Uterus (tissue), 2 donors: Measurements from ENCODE around the gene STIM1.

Experiments used
- POLR2A ChIP-seq, 2 donors: fragments of 450-650 bp; IDR thresholded peaks; one replicate each; pipeline ENCODE4 v1.6.1; 2016; ENCODE audit warnings: antibody characterized with exemption in 2 of 2, mild to moderate bottlenecking in 1 of 2, moderate library complexity in 1 of 2
- TF ChIP-seq, protein P1 (sequence below), 4 experiments: fragments of 200-600 bp in 2 of 4; fragments of 450-650 bp in 2 of 4; sonication (generic) in 2 of 4; IDR thresholded peaks; one replicate each; pipeline ENCODE4 v1.5.1; 2016 to 2019; ENCODE audit warnings: antibody characterized with exemption in 4 of 4, mild to moderate bottlenecking in 2 of 4, moderate library complexity in 1 of 4

DNA sequence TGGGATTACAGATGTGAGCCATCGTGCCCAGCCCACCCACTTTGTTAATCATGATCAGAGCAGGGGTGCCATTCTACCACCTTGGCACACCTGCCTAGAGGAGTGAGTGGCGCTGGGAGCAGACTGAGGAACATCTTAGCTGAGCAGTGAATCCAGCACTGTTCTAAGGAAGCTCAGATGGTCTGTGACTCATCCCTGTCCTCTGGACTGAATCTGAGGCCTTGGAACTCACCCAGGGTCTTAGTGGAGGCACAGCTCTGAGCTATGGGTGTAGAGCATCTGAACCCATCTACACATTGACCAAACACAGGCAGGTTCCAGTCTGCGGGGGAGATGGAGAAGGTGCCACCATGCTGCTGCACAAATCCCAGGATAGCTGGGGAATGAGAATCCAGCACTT lies 32.2 kb upstream of the STIM1 start:
- TF ChIP-seq, protein P1, sequence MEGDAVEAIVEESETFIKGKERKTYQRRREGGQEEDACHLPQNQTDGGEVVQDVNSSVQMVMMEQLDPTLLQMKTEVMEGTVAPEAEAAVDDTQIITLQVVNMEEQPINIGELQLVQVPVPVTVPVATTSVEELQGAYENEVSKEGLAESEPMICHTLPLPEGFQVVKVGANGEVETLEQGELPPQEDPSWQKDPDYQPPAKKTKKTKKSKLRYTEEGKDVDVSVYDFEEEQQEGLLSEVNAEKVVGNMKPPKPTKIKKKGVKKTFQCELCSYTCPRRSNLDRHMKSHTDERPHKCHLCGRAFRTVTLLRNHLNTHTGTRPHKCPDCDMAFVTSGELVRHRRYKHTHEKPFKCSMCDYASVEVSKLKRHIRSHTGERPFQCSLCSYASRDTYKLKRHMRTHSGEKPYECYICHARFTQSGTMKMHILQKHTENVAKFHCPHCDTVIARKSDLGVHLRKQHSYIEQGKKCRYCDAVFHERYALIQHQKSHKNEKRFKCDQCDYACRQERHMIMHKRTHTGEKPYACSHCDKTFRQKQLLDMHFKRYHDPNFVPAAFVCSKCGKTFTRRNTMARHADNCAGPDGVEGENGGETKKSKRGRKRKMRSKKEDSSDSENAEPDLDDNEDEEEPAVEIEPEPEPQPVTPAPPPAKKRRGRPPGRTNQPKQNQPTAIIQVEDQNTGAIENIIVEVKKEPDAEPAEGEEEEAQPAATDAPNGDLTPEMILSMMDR (IDR thresholded peaks at IDR 0.05), result no peak
- no peak for TF ChIP-seq POLR2A (IDR thresholded peaks at IDR 0.05)
